ENCODE data around the gene JPT2.

Gene JPT2

DNA sequence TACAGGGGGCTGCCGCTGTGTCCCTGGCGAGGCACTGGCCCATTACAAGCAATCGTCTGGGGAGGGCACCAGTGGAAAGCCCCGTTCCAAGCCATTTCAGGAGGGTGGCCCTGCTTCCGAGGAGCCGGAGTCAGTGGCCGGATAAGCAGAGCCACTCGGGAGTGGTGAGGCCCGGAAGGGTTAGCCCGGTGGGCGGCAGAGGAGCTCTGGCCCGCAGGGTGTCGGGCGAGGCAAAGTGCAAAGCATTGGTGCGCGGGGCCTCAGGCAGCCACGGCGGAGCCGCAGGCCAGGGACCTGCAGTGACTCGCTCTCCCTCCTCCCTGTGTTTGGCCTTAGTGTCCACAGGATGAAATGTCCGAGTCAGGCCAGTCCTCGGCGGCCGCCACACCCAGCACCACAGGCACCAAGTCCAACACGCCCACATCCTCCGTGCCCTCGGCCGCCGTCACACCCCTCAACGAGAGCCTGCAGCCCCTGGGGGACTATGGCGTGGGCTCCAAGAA, 68.7 kb downstream of the JPT2 start:
- TF ChIP-seq, protein P1, sequence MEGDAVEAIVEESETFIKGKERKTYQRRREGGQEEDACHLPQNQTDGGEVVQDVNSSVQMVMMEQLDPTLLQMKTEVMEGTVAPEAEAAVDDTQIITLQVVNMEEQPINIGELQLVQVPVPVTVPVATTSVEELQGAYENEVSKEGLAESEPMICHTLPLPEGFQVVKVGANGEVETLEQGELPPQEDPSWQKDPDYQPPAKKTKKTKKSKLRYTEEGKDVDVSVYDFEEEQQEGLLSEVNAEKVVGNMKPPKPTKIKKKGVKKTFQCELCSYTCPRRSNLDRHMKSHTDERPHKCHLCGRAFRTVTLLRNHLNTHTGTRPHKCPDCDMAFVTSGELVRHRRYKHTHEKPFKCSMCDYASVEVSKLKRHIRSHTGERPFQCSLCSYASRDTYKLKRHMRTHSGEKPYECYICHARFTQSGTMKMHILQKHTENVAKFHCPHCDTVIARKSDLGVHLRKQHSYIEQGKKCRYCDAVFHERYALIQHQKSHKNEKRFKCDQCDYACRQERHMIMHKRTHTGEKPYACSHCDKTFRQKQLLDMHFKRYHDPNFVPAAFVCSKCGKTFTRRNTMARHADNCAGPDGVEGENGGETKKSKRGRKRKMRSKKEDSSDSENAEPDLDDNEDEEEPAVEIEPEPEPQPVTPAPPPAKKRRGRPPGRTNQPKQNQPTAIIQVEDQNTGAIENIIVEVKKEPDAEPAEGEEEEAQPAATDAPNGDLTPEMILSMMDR (IDR thresholded peaks at IDR 0.05; ENCODE audit: control insufficient read depth, insufficient read depth, low read depth, low read length, missing control alignments), result no peak
- no peak overlapping the region for H3K4me3 ChIP-seq (ENCODE audit: control insufficient read depth, low read depth, low read length)
- DNase-seq (ENCODE audit: low read depth), result no peak

GRCh38 chr16:1747934-1748333, 69.9 kb downstream of the JPT2 start:
- TF ChIP-seq, protein P1 (IDR thresholded peaks at IDR 0.05; ENCODE audit: control insufficient read depth, insufficient read depth, low read depth, low read length, missing control alignments), result no peak
- H3K4me3 ChIP-seq (ENCODE audit: control insufficient read depth, low read depth, low read length), result no peak overlapping the region
- DNase-seq (ENCODE audit: low read depth), result no peak

DNA sequence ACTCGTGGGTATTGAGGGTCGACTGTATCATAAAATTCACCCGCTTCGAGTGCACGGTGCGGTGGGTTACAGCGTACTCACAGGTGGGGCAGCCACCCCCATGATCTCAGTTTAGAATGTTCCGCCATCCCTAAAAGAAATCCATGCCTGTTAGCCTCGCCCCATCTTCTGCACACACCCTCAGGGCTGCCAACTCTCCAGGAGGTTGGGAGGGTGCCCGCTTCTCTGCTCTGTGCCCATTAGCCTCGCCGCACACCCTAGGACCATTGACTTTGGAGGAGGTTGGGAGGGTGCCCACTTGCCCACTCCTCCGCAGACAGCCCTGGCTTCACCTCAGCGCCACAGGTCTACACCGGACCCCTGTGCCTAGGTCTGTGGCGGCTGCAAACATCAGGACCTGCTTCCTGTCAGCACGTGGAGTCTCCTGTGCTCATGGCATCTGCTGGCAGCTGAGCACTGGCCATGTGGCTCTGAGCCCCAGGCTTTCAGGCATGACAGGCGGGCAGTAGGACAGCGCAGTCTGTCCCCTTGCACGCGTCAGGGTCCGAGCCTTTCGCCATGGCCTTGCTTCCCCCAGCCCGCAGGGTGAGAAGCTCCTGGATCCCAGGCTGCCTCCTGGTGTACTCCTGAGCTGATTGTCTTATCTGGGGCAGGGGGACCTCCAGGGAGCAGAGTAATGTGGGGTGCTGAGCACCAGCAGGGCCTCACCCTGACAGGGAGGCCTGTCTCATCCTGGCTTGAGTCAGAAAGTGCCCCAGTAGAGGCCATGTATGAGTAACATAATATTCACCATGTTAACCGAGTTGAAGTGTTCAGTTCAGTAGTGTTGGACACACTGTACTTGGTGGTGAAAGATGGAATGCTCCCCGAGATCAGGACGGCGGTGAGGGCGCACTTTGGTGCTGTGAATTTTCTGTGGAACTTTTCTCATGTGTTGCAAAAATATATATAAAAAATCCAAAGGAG, 71.4 kb downstream of the JPT2 start:
- DNase-seq (ENCODE audit: low read depth), result no peak
- H3K4me3 ChIP-seq (ENCODE audit: control insufficient read depth, low read depth, low read length), result no peak overlapping the region
- TF ChIP-seq, protein P1 (IDR thresholded peaks at IDR 0.05; ENCODE audit: control insufficient read depth, insufficient read depth, low read depth, low read length, missing control alignments), result no peak
